ENCODE data around the gene CITED4.

The CITED4 gene

DNA sequence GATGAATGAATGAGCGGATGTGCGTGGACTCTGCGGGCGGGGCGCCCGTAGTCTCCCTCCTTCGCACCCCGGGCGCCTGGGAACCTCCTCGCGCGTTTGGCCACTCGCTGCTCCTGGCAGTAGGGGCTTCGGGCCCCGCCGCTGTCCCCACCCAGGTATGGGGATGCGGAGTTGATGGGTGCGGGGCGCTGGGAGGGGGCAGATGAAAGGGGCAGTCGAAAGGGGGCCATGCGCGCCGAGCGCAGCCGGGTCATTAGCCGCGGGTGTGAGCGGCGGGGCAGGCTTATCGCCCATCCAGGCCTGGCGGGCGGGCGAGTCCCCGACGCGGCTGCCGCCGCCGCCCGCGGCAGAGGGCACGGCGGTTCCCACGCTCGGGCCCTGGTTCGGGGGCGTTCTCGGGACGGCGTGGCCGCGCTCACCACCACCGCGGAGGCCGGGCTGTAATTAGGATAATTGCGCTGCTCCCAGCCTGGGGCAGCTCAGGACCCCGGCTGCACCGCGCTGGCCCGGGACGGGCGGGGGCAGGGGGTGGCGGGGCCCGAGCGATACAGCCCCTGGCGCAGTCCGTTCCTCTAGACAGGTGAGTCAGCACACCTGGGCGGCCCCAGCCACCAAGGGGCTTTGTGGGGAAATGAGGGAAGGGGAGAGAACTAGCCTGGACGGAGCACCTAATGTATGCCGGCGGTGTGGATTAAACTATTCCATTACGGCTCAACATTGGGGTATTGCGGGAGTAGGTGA, 22.1 kb upstream of the CITED4 start:
- no peak for DNase-seq

DNA sequence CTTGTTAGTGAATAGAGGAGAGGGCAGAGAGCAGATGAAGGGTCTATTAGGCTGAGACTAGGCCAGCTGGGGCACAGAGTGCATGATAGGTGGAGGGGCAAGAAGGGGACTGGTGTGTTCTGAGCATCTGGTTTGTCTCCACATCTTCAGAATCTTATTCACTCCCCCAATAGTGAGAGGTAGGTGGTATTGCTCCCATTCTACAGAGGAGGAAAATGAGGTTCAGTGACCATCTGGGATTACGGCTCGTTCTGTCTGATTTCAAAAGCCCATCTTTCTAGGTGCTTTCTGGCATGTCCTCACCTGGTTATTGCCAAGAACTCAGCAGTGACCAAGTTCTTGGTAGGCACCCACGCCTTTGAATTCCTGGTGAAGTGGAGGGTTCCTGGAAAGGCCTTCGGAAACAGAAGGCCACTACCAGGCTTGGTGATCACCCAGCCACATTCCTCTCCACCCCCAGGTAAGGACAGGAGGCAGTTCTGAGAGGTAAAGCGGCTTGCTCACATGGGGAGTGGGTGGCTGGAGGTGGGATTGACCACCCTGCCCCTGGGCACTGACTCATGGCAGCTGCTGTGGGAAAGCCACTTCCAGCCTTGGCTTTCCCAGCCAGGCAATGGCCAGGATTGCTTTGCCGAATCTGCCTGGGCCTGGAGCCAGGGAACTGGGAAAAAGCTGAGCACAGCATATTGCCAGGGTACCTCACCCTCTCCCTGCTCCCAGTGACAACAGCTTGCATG, 18.8 kb upstream of the CITED4 start:
- DNase-seq = no peak

DNA sequence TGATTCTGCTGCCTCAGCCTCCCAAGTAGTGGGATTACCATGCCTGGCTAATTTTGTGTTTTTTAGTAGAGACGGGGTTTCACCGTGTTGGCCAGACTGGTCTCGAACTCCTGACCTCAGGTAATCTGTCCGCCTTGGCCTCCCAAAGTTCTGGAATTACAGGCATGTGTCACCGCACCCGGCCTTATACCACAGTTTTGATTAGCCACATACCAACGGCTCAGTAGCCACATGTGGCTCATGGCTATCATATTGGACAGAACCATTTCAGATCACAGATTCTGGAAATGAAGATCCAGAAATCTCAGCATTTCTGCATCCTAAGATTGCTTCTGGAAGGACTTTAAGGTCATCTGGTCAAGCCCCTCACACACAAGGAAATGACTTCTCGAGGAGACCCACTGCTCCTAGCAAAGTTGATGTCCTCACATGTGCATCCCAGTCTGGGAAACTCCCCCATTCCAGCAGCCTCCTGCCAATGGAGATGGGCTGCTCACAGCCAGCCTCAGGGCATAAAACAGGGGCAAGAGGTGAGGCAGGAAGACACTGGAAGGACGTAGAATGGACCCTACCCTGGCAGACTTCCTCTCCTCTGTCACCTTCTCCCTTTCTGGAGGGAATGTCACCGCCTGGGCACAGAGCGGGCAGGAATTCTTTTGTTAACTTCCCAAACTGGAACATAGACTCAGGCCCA, 17.5 kb upstream of the CITED4 start:
- DNase-seq = no peak

DNA sequence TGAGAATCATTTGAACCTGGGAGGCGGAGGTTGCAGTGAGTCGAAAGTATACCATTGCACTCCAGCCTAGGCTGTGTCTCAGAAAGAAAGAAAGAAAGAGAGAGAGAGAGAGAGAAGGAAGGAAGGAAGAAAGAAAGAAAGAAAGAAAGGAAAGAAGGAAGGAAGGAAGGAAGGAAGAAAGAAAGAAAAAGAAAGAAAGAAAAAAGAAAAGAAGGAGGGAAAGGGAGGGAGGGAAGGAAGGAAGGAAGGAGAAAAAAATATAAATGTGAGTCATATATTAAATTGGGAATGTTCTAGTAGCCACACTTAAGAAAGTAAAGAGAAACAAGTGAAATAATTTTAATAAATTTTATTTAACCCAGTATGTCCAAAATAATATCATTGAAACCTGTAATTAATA, 16.7 kb upstream of the CITED4 start:
- no peak for DNase-seq

DNA sequence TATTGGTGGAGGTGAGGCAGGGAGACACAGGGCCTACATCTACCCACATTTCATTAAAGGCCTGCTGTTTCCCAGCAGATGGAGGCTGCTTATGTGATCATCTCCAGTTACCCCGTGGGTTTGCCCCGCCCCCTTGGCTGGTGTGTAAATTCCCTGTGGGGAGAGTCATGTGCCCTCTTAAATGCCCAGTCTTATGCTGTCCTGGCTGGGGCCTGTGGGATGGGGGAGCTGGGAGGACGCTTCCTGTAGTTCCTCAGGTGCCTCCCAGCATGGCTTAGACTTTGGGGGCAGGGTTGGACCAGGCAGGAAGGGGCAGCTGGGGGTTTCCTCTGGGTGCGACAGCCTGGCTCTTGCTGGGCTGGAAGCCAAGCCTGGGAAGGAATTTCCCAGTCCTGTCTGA, 15.5 kb upstream of the CITED4 start:
- no peak for DNase-seq

DNA sequence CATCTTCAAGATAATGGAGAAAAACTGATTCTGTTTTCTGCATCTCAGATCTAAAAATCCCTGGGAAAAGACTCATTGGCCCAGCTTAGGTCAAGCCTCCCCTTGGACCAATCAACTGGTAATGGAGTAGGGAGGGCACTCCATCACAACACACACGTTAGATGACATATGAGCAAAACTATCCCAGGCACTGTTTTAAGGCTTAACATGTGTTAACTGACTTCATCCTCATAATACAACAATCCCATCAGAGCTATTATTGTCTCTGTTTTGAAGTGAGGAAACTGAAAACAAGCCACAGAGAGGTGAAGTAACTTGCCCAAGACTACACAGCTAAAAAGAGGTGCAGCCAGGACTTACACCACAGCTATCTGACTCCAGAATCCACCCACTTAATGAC, 14.7 kb upstream of the CITED4 start:
- DNase-seq = no peak

DNA sequence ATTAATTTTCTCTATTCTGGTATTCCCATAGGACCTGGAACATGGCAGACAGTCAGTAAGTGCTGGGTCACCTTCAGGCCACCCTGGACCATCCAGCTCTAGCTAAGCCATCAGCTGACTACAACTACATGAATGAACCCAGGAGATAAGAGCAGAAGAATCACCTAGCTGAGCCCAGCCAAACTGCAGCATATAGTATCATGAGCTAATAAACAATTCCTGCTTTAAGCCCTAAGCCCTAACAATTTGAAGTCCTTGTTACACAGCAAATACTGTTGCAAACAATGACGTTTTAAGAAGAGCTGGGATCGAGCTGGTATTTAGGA, 14.2 kb upstream of the CITED4 start:
- DNase-seq = no peak

DNA sequence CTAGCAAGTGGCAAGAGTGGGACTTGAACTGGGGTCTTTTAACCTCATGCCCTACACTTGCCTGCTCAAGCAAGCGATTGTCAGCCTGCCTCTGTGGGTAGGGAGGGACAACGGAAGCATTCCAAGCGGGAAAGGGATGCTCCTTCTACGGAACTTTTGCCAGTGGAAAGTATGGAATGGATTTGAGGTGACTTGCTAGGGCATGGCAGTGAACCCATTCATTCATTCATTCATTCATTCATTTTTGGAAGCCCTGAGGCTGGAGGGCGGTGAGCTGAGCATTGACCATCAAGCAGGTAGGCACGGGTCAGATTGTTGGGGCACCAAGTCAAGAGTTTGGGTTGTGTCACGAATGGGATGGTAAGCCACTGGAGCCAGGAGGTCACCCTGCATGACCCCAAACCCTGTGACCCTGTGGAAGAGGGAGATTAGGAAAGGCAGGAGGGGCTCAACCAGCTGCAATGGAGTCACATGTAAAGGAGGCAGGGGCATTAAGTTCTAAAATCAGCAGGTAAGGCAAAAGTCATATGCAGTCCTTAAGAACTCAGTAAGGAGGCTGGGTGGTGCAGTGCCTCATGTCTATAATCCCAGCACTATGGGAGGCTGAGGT, 11.8 kb upstream of the CITED4 start:
- no peak for DNase-seq

DNA sequence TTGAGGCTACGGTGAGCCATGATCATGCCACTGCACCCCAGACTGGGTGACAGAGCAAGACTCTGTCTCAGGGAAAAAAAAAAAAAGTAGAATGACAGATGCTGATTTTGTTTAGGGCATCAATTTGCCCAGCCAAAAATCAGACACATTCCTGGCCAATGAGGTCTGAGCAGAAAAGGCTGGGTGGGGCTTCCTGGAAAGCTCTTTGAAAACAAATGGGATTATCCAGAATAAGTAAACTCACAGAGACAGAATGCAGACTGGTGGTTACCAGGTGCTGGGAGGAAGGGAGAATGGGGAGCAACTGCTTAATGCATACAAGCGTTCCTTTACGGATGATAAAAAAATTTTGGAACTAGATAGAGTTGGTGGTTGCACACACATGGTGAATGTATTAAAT, 10.1 kb upstream of the CITED4 start:
- DNase-seq = no peak

DNA sequence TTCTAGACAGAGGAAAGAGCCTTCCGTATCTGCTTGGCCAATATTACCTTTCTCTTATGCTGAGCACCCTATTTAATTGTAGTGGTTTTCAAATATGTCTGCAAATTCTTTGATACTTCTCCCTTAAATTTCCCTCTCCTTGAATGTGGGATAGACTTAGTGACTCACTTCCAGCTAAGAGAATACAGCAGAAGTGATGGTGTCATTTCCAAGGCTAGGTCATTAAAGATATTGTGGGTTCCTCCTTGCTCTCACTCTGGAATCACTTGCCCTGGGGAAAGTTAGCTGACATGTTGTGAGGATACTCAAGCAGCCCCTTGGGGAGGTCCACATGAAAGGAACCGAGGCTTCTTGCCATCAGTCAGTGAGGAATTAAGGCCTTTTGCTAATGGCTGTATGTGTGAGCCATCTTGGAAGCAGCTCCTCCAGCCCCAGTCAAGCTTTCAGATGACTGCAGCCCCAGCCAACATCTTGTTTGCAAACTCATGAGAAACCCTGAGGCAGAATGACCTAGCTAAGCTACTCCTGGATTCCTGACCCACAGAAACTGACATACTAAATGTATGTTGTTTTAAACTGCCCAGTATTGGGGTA, 8.1 kb upstream of the CITED4 start:
- DNase-seq = no peak

DNA sequence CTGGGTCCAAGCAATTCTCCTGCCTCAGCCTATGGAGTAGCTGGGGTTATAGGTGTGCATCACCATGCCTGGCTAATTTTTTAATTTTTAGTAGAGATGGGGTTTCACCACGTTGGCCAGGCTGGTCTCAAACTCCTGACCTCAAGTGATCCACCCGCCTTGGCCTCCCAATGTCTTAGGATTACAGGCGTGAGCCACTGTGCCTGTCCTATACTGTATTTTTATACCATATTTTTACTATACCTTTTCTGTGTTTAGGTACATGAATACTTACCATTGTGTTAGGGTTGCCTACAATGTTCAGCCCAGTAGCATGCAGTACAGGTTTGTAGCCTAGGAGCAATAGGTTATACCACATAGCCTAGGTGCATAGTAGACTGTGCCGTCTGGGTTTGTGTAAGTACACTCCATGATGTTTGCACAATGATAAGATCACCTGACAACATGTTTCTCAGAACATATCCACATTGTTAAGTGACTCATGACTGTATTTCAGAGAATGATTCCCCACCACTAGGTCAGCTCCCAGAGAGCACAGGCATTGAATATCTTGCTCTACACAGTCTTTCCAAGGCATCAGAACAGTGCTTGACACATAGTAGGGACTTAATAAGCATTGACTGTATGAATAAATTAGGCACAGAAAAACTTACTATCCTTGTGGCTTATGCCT, 6.0 kb upstream of the CITED4 start:
- DNase-seq = no peak

DNA sequence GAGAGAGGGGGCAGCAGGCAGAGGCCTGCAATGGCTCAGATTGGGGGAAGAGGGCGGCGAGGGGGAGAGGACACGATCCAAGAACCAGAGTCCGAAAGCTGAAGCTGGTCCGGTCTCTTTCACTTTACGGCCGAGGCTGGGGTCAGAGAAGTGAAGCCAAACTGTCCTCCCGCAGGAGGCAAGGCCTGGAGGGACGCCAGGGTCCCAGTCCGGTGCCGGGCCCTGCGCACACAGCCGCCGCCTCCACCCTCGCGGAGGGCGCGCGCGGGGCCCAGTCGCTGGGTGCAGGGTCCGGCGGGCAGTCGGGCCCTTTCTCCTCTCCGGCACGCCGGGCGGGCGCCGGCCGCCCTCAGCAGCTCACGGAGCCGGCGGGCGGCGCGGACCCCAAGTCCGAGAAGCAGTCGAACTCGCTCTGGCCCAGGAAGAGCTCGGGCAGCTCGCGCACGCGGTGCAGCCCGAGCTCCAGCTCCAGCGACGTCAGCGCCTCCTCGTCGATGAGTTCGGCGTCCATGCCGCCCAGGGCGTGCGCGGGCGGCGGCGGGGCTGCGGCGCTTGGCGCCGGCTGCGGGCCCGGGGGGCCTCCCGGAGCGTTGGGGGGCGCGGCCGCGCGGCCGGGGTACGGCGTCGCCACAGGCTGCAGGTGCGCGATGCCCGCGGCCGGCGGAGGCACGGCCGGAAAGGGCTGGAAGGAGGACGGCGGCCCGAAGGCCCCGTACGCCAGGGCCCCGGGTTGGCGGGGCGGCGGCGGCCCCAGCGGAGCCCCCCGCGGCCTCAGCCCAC, 749 bp downstream of the CITED4 start:
- no peak for DNase-seq

DNA sequence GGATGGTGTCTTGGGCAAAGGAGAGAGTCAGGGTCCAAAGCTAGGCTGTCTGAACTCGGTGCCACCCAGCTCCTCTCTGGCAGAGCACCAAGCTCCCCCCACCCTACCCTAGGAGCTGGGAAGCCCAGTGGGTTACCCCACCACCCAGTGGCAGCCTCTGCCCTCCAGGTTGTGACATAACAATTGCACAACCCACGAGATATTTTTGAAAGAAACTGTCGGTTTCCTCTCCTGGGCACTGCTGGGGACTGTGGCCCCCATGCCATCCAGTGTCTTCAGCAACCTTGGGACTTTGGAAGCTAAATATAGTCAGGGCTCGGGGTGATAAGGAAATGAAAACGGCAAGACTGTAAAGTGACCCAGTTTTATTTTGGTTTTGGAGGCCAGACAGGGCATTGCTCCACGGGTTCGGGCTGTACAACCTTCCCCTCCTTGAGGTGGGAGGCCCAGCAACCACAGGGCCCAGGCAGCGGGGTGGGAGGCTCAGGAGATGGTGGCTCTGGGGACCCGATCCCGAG, 1.4 kb downstream of the CITED4 start:
- no peak for DNase-seq

DNA sequence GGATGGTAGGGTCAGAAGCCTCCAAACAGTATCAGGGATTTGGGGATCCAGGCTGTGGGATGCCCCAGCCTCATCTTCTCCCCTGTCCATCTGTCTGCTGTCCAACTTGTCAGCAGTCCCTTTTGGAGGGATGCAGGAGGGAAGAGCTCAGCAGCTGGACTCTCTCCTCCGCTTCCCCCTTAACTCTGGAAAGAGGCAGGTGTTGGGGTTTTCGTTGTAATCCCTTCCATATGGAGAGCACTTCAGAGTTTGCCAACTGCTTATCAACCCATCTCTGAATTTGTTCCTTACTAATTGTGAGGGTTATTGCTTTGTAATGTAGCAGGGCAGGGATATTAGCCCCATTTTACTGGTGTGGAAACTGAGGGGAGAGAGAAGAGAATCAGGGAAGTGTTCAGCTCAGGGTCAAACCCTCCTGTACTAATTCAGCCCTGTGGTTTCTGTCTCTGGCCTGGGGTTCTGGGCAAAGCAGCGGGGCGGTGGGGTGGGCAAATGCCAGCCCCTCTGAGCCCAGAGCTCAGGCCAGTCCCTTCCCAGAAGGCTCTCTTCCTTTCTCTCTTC, 3.2 kb downstream of the CITED4 start:
- no peak for DNase-seq

DNA sequence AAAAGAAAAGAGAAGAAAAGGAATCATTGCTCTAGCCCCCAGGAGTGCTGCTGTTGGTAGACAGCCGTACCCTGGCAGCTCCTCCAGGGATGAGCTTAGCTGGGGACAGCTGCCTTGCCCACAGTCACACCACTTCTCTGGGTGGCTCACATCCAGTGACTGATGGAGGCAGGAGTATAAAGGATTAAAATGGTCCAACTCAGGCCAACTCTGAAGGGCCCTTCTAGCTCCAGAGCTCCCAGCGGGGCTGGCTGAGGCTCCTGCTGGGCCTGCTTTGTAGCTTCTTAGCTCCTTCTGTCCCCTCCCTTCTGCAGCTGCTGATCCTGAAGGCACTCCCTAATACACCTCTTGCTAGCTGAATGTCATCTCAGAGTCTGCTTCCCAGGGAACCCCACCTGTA, 4.4 kb downstream of the CITED4 start:
- peak; percentile 75 for DNase-seq

DNA sequence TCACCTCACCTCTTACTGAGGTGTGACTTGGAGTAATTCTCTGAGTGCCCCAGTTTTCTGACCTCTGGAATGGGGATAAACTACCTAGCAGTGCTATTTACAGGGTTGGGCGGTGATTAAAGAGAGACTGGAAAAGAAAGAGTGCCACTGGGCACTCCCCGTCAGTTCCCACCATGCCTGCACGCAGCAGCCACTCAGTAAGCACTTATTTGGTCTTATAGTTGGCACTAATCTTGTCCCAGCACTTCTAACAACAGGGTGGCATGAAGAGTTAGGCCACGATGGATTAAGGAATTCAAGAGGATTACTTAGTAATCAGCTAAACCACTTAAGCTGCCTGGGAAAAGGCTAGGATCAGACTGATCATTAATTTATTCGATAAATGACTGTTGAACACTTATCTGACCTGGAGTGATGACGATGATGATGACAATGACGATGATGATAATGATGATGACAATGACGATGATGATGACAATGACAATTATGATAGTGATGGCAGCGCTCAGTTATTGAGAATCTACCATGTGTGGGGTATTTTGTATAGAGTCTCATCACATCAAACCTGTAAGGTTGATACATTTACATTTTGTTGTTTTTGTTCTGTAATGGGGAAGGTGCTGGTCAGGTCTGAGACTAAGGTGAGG, 5.4 kb downstream of the CITED4 start:
- DNase-seq = no peak

DNA sequence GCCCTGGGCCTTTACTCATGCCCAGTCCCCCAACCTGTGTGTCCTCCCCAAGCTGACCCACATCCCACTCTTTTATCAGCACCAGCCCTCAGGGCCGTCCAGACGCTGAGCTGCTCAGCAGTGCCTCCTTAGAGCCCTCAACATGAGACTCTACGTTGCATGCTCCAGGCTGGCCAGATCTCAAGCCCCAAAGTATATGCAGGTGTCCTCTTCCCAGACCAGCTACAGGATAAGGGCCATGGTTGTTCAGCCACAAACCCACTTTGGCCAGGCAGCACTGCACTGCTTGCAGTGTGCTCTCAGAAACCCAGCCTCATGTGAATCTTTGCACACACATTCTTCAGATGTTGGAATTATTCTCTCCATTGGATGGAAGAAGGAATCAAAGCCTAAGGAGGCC, 6.0 kb downstream of the CITED4 start:
- DNase-seq = no peak

DNA sequence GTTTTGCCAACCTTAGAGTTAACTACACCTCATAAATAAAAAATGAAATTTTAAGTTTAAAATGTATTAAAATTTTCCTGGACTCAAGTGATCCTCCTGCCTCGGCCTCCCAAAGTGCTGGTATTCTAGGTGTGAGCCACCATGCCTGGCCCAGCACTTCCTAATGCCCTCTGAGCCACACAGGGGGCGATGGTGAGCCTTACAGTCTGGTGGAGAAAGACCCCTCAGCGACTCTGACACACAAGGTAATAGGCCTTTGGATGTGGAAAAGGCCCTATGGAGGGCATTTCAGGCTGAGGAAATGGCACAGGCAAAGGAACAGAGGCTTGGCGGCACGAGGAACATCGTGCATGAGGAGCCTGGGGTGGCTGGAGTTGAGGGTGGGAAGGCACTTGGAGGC, 6.7 kb downstream of the CITED4 start:
- no peak for DNase-seq

DNA sequence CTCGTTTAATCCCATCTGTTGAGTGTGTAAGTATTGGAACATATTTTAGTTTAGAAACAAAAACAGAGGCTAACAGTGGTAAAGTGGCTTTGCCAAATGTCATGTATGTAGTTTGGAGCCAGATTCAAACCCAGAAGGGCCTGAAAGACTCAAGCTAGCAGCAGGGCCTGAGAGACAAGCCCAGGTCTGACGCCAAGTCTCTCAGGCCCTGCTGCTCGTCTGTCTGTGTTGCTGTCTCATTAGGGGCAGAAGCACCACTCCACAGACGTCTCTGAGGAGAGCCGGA, 8.3 kb downstream of the CITED4 start:
- no peak for DNase-seq

DNA sequence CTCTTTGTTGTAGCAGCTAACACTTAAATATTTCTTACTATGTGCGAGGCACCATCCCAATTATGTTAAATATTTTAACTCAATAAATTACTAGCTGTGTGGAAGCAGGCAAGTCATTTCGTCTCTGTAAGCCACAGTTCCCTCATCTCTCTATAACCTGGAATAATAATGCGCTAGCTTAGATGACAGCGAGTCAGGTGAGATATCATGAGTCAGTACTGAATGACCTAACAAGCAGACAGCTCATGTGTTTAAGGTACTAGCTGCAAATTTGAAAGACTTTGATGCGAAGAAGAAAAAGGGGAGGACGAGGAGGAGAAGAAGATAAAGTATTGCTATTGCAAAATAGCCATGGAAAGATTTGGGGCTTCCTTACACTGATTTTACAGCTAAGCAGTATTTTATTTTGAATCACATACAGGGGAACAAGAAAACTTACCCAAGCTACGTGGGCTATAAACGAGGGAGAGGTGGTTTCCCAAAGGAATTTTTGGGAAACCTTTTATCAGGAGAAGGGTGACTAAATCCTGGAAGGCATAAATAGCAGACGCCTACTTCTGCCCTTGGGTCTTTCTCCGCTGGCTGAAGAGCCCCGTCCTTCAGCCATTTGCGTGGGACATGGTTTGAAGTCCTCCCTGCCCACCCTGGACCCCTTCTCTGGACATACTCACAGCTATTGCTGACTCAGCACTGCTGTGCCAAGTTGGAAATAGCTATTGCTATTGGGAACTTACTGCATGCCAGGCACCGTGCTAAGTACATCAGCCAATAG, 8.9 kb downstream of the CITED4 start:
- no peak for DNase-seq

All from DMS79 (cell line).